Smooth muscle cell (in vitro differentiated cells): Measurements from ENCODE around the gene COA8. TPM values are rescaled to one million over a fixed set of nuclear protein-coding genes. Genes with fewer than 3 reads are reported as not detected.

Source experiments
- DNase-seq: peaks from one replicate; lab custom pipeline; 2025; ENCODE audit not compliant: unreplicated experiment; lab: John Stamatoyannopoulos, UW
- H2AFZ ChIP-seq: fragments of 200-600 bp; sonication (generic); 2 replicates; pipeline ENCODE4 v1.6.0; 2016; ENCODE audit warnings: antibody characterized with exemption, low read depth, mild to moderate bottlenecking
- H3F3A ChIP-seq: fragments of 200-600 bp; sonication (generic); 2 replicates; pipeline ENCODE4 v1.6.0; 2017; ENCODE audit warnings: antibody characterized with exemption, low read depth
- H3K27ac ChIP-seq: fragments of 200-600 bp; sonication (generic); 2 replicates; pipeline ENCODE4 v1.5.1; 2016; ENCODE audit warnings: low read depth, mild to moderate bottlenecking
- H3K27me3 ChIP-seq: fragments of 200-600 bp; sonication (generic); 2 replicates; pipeline ENCODE4 v1.6.1; 2016; ENCODE audit warnings: low read depth, mild to moderate bottlenecking
- H3K36me3 ChIP-seq: fragments of 200-600 bp; sonication (generic); 2 replicates; pipeline ENCODE4 v1.5.1; 2016; ENCODE audit warnings: low read depth
- H3K4me1 ChIP-seq: fragments of 200-600 bp; sonication (generic); 2 replicates; pipeline ENCODE4 v1.5.1; 2016; ENCODE audit warnings: low read depth
- H3K4me2 ChIP-seq: fragments of 200-600 bp; sonication (generic); 2 replicates; pipeline ENCODE4 v1.6.0; 2016; ENCODE audit warnings: mild to moderate bottlenecking
- H3K4me3 ChIP-seq: fragments of 200-600 bp; sonication (generic); 2 replicates; pipeline ENCODE4 v1.5.1; 2016; ENCODE audit warnings: mild to moderate bottlenecking
- H3K79me2 ChIP-seq: fragments of 200-600 bp; sonication (generic); 2 replicates; pipeline ENCODE4 v1.6.0; 2016; ENCODE audit warnings: low read depth, mild to moderate bottlenecking
- H3K9ac ChIP-seq: fragments of 200-600 bp; sonication (generic); 2 replicates; pipeline ENCODE4 v1.6.0; 2016; ENCODE audit warnings: low read depth
- H3K9me3 ChIP-seq: fragments of 200-600 bp; sonication (generic); replicated peaks from 2 replicates; pipeline ENCODE4 v1.5.1; 2016; ENCODE audit warnings: low read depth
- H4K20me1 ChIP-seq: fragments of 200-600 bp; sonication (generic); 2 replicates; pipeline ENCODE4 v1.6.0; 2016; ENCODE audit warnings: low read depth
- WGBS: methylation state at CpG from one replicate; pipeline ENCODE4 v1.1.7; 2016; ENCODE audit warnings: low lambda C conversion rate; 5-methylcytosine and 5-hydroxymethylcytosine counted together
- polyA plus RNA-seq: library from polyadenylated mRNA; unstranded; fragments of >200 nt; fragmentation: Nextera tagmentation; extraction: Ambion mirVana; gene quantifications from 2 replicates; pipeline ENCODE4 v1.2.1, GENCODE V29; 2016
- total RNA-seq: library from RNA; depleted of rRNA; stranded (reverse); fragments of >200 nt; gene quantifications from 2 replicates; pipeline ENCODE4 v1.2.3, GENCODE V29; 2014
- TF ChIP-seq, protein P1 (sequence below): fragments of 200-600 bp; sonication (generic); IDR thresholded peaks from 2 replicates; pipeline ENCODE4 v1.5.1; 2017; ENCODE audit warnings: borderline replicate concordance, mild to moderate bottlenecking, antibody characterized with exemption; ENCODE audit not compliant: insufficient read depth, poor library complexity, severe bottlenecking

The COA8 gene
- total and polyA plus RNA-seq, 2 experiments from 2014 or later = 33.4 to 69.9 TPM

DNA sequence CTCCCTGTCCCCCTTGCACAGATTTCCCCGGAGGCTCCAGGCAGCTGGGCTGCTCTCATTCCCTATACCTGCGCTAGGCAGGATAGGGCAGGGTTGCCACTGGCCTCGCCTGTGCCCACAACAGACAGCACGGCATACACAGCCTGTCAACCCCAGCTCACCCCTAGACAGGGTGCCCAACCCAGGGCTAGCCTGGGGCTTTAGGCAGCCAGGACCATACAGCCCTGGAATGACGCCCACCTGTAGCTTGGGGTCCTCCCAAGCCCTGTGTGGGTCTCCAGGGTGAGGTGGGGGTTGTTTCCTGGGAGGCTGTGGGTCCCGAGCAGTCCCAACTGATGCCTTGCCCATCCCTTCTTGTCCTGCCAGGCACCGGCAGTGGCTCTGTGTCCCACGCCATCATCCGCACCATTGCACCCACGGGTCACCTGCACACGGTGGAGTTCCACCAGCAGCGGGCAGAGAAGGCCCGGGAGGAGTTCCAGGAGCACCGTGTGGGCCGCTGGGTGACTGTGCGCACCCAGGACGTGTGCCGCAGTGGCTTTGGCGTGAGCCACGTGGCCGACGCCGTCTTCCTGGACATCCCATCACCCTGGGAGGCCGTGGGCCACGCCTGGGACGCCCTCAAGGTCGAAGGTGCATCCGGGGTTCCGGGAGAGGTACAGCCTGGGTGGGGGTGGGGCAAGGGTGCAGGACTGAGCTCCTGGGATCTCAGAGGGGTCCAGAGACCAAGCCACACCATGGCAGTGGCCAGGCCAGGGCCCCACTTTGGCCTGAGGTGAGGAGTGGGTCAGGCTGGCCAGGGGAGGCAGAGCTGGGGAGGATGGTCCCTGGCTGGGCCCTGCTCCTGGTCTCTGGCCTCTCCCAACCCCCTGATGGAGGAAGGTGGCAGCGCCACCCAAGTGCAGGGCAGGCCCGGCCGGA lies 30.3 kb upstream of the COA8 start:
- Histone ChIP-seq H3K36me3 (no peaks in the 10 kb centered on the region), H3F3A (no peaks in the 10 kb centered on the region), H3K4me2 (no peak overlapping the region), H2AFZ (no peak overlapping the region), H3K27me3 (no peaks in the 10 kb centered on the region), H3K4me3 (no peak overlapping the region), H4K20me1 (peaks cover 26% of the 10 kb centered on the region), H3K4me1 (peaks cover 13% of the 10 kb centered on the region), H3K9me3 (no peaks in the 10 kb centered on the region), H3K27ac (no peak overlapping the region), H3K9ac (no peak overlapping the region), H3K79me2 (peaks cover 13% of the 10 kb centered on the region)
- DNase-seq = no peak
- TF ChIP-seq, protein P1, sequence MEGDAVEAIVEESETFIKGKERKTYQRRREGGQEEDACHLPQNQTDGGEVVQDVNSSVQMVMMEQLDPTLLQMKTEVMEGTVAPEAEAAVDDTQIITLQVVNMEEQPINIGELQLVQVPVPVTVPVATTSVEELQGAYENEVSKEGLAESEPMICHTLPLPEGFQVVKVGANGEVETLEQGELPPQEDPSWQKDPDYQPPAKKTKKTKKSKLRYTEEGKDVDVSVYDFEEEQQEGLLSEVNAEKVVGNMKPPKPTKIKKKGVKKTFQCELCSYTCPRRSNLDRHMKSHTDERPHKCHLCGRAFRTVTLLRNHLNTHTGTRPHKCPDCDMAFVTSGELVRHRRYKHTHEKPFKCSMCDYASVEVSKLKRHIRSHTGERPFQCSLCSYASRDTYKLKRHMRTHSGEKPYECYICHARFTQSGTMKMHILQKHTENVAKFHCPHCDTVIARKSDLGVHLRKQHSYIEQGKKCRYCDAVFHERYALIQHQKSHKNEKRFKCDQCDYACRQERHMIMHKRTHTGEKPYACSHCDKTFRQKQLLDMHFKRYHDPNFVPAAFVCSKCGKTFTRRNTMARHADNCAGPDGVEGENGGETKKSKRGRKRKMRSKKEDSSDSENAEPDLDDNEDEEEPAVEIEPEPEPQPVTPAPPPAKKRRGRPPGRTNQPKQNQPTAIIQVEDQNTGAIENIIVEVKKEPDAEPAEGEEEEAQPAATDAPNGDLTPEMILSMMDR = no peak
- WGBS = 93% methylated on average over 31 of the region's 32 CpGs

GRCh38 chr14:103533137-103533998 lies 29.4 kb upstream of the COA8 start:
- H3K27ac ChIP-seq = no peak overlapping the region
- H3K4me3 ChIP-seq = no peak overlapping the region
- TF ChIP-seq, protein P1 = no peak
- no peak overlapping the region for H2AFZ ChIP-seq
- peaks cover 10% of the 10 kb centered on the region for H3K4me1 ChIP-seq
- H3K27me3 ChIP-seq = no peaks in the 10 kb centered on the region
- 95% methylated on average over 23 of the region's 23 CpGs for WGBS
- peaks cover 13% of the 10 kb centered on the region for H3K79me2 ChIP-seq
- H3K9ac ChIP-seq = no peak overlapping the region
- no peaks in the 10 kb centered on the region for H3K9me3 ChIP-seq
- no peaks in the 10 kb centered on the region for H3K36me3 ChIP-seq
- no peak for DNase-seq
- no peaks in the 10 kb centered on the region for H3F3A ChIP-seq
- H4K20me1 ChIP-seq = peaks cover 26% of the 10 kb centered on the region
- no peak overlapping the region for H3K4me2 ChIP-seq

- Histone ChIP-seq H4K20me1 (peaks cover 26% of the 10 kb centered on the region), H3K9ac (no peak overlapping the region), H3K27ac (no peak overlapping the region), H3K4me2 (no peak overlapping the region), H3K4me3 (no peak overlapping the region), H3K79me2 (peaks cover 13% of the 10 kb centered on the region), H3K36me3 (no peaks in the 10 kb centered on the region), H2AFZ (no peak overlapping the region), H3K9me3 (no peaks in the 10 kb centered on the region), H3K27me3 (no peaks in the 10 kb centered on the region), H3K4me1 (peaks cover 7% of the 10 kb centered on the region), H3F3A (no peaks in the 10 kb centered on the region)
- TF ChIP-seq, protein P1 = no peak
- DNase-seq = no peak
- WGBS = 95% methylated on average over 24 of the region's 25 CpGs
These were observed 28.7 kb upstream of the COA8 start for GRCh38 chr14:103533999-103534575.
